Measurements from ENCODE around the gene RASA1. TPM values are rescaled to one million over a fixed set of nuclear protein-coding genes. Genes with fewer than 3 reads are reported as not detected.
"Not testable (repeated sequence)": the region's sequence is repeated elsewhere in the genome, so short reads cannot be mapped to it uniquely, and the experiment has no call there.

RASA1 gene
- 34.1 and 47.5 TPM in 2 replicates for total RNA-seq

GRCh38 chr5:87267574-87268125 lies at the start of gene RASA1:
RASA1 (plus strand) TSS chr5:87267883; CDS start chr5:87268452, 569 bp downstream.
- peak; percentile 86 to 93 for DNase-seq (ENCODE audit: low read depth in 2 of 2)

GRCh38 chr5:87229780-87230179 lies 37.9 kb upstream of the RASA1 start:
- peak in 1 of 2 donors; percentile 48 for DNase-seq (ENCODE audit: low read depth in 2 of 2)

DNA sequence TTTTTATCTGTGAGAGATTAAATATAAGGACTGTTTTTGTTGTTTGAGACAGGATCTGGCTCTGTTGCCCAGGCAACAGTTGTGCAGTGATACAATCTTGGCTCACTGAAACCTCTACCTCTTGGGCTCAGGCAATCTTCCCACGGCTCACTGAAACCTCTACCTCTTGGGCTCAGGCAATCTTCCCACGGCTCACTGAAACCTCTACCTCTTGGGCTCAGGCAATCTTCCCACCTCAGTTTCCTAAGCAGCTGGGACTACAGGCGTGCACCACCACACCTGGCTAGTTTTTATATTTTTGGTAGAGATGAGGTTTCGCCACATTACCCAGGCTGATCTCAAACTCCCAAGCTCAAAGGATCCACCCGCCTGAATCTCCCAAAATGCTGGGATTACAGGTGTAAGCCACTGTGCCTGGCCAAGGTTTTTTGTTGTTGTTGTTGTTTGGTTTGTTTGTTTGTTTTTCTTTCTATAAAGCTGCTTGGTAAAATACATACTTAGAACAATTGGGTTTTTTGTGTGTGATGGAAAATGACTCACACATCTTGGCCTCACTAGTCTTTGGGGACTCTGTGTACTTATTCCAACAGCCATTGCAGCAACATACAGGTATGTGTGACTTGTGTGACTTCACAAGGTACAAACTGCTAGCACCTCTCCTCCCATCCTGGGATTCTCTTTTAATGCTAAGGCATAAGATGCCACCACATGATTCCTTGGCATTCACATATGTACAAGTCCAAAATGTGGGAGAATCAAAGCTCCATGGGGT lies 36.5 kb upstream of the RASA1 start:
- DNase-seq (ENCODE audit: low read depth in 2 of 2): peak in 1 of 2 donors; percentile 67

- no peak for DNase-seq (ENCODE audit: low read depth in 2 of 2)
These were observed 34.5 kb upstream of the RASA1 start for GRCh38 chr5:87233143-87233542.

DNA sequence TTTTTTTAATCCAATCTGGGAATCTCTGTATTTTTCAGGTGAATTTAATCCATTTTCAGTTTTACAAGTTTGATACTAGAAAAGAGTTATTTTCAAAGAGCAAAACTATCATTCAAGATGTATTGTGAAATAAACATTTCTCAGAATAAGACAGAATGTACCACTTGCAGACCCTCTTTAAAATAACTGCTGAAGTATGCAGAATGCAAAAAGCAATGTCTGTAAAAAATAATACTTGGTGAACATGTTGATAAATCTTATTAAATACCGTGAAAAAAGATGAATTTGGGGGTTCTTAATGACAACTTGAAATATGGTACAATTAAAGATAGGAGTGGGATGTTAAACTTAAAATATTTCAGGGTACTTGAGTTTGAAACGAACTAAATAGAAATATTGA lies 26.1 kb upstream of the RASA1 start:
- no peak for DNase-seq (ENCODE audit: low read depth in 2 of 2)

DNA sequence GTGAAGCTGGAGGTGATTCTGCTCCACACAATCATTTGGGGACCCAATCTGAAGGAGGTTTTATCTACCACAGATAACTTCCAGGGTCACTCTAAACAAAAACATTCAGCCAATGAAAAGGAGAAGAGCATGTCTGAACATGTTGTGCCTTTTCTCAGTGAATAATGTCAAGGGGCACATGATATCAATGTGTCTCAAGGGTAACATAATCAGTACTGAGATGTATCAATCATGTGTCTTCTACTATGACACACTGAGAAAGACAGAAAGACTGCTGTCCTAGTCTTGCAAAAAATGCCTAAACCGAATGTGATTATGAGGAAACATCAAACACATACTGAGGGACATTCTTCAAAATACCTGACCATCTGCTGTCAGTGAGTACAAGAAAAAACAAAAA lies 25.4 kb upstream of the RASA1 start:
- no peak for DNase-seq (ENCODE audit: low read depth in 2 of 2)

GRCh38 chr5:87243161-87243844 lies 24.4 kb upstream of the RASA1 start:
- peak; percentile 5 to 72 for DNase-seq (ENCODE audit: low read depth in 2 of 2)

- DNase-seq (ENCODE audit: low read depth in 2 of 2): peak in 1 of 2 donors; percentile 73
These were observed 22.2 kb upstream of the RASA1 start for GRCh38 chr5:87245451-87245850.

DNA sequence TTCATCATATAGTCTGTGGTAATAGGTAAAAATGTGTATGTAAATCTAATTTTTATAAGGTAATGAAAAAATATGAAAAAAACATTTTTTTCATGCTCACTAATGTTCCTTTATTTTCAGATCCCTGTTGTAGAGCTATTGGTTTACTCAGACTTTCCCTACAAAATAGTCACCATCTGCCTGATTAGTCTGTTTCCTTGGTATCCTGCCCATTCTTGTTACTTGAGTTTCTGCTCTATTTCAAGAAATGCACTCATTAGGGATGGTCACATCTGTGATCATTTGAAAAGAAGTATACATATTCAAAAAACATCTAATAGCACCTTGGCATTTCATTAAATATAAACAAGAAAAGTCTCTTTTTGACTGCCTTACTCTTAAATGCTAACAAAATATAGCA lies 21.6 kb upstream of the RASA1 start:
- DNase-seq (ENCODE audit: low read depth in 2 of 2): peak in 1 of 2 donors; percentile 62

DNA sequence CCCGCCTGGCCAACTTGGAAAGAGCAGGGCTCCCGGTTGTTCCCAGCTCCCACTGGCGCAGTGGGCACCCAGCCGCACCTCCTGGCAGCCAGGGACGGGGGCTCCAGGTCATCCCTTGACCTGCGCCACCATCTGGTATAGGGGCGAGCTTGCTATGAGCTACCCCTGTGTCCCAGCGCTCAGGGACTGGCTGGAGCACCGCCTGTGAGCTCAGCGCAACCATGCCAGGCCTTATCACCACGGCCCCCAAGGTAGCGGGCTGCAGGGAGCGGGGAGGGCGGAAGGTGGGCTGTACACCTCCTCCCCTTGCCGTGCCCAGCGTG lies 15.4 kb upstream of the RASA1 start:
- no peak for DNase-seq (ENCODE audit: low read depth in 2 of 2)

GRCh38 chr5:87254035-87254434 lies 13.6 kb upstream of the RASA1 start:
- no peak for DNase-seq (ENCODE audit: low read depth in 2 of 2)

- DNase-seq (ENCODE audit: low read depth in 2 of 2): no peak
These were observed 9.2 kb upstream of the RASA1 start for GRCh38 chr5:87258507-87258906.

GRCh38 chr5:87260604-87261192 lies 7.0 kb upstream of the RASA1 start:
- DNase-seq (ENCODE audit: low read depth in 2 of 2): no peak

GRCh38 chr5:87263498-87263897 lies 4.2 kb upstream of the RASA1 start:
- no peak for DNase-seq (ENCODE audit: low read depth in 2 of 2)

DNA sequence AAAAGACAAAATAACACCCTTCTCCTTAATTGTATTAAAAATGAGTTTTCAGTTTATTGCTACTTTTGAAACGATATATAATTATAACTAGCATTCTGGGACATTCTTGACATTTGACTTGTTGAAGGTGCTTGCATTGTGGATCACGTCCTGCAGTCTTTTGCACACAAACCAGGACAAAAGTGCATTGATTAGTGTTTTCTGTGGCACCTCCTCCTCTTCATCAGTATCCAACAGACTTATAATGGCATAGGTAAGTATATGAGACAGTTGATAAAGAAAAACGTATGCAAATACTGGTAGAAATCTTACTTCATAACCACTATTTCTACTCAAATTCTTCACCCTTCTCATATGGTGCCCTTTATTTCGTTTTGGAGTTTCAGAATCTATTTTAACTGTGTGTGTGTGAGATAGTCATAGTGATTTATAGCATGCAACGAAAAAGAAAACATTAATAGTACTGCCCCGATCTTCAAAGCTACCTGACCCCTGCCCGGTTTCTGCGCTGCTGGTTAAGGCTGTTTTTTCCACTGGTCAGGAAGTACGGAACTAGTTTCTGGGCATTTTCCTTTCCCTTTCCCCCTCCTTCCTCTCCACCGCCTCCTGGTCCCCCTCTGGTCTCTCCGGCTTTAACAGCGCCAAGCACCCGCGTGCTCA lies 639 bp upstream of the RASA1 start:
- no peak for DNase-seq (ENCODE audit: low read depth in 2 of 2)

- DNase-seq (ENCODE audit: low read depth in 2 of 2): peak; percentile 53 to 73
These were observed 665 bp downstream of the RASA1 start for GRCh38 chr5:87268126-87268969.

DNA sequence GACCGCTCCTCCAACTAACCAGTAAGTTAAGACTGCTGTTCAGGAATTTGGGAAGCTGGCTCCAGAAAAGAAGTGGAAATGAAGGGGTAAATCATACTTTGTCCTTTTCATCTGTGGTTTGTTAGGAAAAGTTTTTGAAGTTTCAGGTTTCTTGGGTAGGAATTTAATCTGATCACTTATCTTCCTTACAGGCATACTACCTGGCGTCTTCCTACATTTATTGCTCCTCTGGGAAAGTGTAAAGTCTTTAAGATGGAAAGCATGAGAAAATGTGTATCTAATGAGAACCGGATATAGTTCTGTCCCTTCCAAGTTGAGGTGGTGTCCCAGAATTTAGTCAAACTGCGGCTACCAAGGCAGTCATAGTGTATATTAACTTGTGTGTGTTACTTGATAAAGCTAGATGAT lies 1.3 kb downstream of the RASA1 start:
- DNase-seq (ENCODE audit: low read depth in 2 of 2): no peak

- not testable (repeated sequence) for DNase-seq (ENCODE audit: low read depth in 2 of 2)
These were observed 3.2 kb downstream of the RASA1 start for GRCh38 chr5:87270888-87271287.

GRCh38 chr5:87276655-87277054 lies 9.0 kb downstream of the RASA1 start:
- no peak for DNase-seq (ENCODE audit: low read depth in 2 of 2)

GRCh38 chr5:87277279-87277835 lies 9.7 kb downstream of the RASA1 start:
- DNase-seq (ENCODE audit: low read depth in 2 of 2): no peak
